ENCODE results near the gene RETREG3. TPM values are rescaled to one million over a fixed set of nuclear protein-coding genes. Genes with fewer than 3 reads are reported as not detected.
A peak's percentile ranks its signal among the peaks of the same experiment; 100 is the strongest.
"Not testable (repeated sequence)": the region's sequence is repeated elsewhere in the genome, so short reads cannot be mapped to it uniquely, and the experiment has no call there.

RETREG3 gene
- total RNA-seq, 6 experiments from 2014 or later: 42.5 to 61.1 (median 48.9) TPM

DNA sequence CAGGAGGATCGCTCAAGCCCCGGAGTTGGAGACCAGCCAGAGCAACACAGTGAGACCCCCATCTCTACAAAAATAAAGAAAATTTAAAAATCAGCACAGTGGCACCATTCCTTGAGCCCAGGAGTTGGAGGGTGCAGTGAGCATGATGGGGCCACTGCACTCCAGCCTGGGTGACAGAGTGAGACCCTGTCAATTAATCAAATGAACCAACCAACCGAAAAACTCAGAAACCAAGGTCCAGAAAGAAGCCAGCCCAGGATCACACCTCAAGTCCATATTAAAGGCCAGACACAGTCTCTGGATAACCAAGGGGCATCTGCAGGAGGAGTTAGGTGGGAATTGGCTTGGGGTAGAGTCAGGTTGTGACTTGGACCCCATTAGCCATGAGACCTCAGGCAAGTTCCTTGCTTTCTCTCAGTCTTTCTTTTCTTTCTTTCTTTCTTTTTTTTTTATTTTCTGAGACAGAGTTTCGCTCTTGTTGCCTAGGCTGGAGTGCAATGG lies 54.0 kb downstream of the RETREG3 start:
- H3K4me3 Mint-ChIP-seq: peak overlapping the region; percentile 91
- peaks cover 16% of the 10 kb centered on the region for H3K4me1 Mint-ChIP-seq (ENCODE audit: low read depth)
- TF ChIP-seq, protein P1, sequence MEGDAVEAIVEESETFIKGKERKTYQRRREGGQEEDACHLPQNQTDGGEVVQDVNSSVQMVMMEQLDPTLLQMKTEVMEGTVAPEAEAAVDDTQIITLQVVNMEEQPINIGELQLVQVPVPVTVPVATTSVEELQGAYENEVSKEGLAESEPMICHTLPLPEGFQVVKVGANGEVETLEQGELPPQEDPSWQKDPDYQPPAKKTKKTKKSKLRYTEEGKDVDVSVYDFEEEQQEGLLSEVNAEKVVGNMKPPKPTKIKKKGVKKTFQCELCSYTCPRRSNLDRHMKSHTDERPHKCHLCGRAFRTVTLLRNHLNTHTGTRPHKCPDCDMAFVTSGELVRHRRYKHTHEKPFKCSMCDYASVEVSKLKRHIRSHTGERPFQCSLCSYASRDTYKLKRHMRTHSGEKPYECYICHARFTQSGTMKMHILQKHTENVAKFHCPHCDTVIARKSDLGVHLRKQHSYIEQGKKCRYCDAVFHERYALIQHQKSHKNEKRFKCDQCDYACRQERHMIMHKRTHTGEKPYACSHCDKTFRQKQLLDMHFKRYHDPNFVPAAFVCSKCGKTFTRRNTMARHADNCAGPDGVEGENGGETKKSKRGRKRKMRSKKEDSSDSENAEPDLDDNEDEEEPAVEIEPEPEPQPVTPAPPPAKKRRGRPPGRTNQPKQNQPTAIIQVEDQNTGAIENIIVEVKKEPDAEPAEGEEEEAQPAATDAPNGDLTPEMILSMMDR (IDR thresholded peaks at IDR 0.05): no peak
- no peak for DNase-seq
- no peaks in the 10 kb centered on the region for H3K36me3 Mint-ChIP-seq (ENCODE audit: low read depth)
- H3K27ac Mint-ChIP-seq: peak overlapping the region; percentile 88
- H3K9me3 Mint-ChIP-seq: no peaks in the 10 kb centered on the region
- peaks cover 3% of the 10 kb centered on the region for H3K27me3 Mint-ChIP-seq (ENCODE audit: insufficient read depth)

DNA sequence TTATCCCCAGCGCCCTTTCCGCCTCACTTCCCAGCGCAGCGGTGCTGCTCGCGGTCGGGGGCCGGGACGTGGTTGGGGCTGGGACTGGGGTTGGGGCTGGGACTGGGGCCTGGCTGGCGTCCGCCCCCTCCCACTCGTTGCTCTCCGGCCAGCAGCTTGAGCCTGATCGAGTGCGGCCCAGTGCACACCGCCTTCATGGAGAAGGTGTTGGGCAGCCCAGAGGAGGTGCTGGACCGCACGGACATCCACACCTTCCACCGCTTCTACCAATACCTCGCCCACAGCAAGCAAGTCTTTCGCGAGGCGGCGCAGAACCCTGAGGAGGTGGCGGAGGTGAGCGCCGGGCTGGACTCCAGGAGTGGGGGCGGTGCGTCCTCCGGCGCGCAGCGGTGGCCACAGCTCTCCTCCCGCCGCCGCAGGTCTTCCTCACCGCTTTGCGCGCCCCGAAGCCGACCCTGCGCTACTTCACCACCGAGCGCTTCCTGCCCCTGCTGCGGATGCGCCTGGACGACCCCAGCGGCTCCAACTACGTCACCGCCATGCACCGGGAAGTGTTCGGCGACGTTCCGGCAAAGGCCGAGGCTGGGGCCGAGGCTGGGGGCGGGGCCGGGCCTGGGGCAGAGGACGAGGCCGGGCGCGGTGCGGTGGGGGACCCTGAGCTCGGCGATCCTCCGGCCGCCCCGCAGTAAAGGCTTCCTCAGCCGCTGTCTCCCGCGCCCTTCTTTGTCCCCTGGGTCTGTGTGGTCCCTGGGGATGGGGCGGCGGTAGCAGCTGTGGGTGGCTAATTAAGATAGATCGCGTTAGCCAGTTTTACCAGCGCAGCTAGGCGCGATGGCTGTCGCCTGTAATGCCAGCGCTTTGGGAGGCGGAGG lies 54.7 kb downstream of the RETREG3 start:
- DNase-seq: peak; percentile 53

DNA sequence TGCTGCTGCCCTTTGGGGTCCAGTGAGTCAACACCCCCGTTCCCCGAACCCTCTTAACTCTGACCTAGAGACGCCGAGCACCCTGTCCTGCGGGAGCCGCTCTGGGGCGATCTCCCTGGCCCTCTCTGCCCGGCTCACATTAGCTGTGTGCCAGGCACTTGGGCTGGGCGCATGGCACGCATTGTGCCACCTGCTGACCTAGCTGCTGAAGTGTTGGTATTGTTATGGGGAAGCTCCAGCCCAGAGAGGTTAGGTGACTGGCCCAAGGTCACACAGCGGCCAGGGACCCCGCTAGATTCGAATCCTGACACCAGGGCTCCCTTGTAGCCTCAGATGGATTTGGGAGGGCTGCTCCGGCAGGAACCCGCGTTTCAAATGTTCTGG lies 55.3 kb downstream of the RETREG3 start:
- no peaks in the 10 kb centered on the region for H3K36me3 Mint-ChIP-seq (ENCODE audit: low read depth)
- peaks cover 14% of the 10 kb centered on the region for H3K4me1 Mint-ChIP-seq (ENCODE audit: low read depth)
- TF ChIP-seq, protein P1 (IDR thresholded peaks at IDR 0.05): peak; percentile 19; the same call in 1 of the 2 replicates
- H3K9me3 Mint-ChIP-seq: no peaks in the 10 kb centered on the region
- H3K27ac Mint-ChIP-seq: peak overlapping the region; percentile 88
- H3K4me3 Mint-ChIP-seq: peak overlapping the region; percentile 91
- H3K27me3 Mint-ChIP-seq (ENCODE audit: insufficient read depth): peaks cover 3% of the 10 kb centered on the region
- DNase-seq: no peak

More for the DNA sequence above, 54.7 kb downstream of the RETREG3 start:
- Mint-ChIP-seq H3K4me3 (peak overlapping the region; percentile 91), H3K27me3 (ENCODE audit: insufficient read depth) (peaks cover 3% of the 10 kb centered on the region), H3K27ac (peak overlapping the region; percentile 88), H3K4me1 (ENCODE audit: low read depth) (peaks cover 10% of the 10 kb centered on the region), H3K9me3 (no peaks in the 10 kb centered on the region), H3K36me3 (ENCODE audit: low read depth) (no peaks in the 10 kb centered on the region)
- TF ChIP-seq, protein P1 (IDR thresholded peaks at IDR 0.05): no peak

DNA sequence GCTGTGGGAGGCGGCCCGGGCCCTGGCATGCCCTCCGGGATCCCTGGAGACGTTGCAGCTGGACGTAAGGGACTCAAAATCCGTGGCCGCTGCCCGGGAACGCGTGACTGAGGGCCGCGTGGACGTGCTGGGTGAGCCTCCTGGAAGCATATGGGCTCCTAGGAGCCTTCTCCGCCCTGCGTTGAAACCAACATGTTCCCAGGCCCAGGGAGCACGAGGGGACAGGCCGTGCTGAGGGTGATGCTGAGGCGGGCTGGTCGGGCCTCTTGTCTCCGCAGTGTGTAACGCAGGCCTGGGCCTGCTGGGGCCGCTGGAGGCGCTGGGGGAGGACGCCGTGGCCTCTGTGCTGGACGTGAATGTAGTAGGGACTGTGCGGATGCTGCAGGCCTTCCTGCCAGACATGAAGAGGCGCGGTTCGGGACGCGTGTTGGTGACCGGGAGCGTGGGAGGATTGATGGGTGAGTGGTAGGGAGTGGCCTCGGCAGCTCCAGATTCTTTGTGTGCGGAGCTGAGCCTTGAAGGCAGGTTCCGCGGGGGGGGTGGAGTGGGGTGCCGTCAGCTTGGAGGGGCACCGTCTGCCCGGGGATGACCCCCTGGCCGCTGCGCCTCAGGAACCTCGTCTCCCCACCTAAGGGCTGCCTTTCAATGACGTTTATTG lies 55.9 kb downstream of the RETREG3 start:
- Mint-ChIP-seq H3K4me1 (ENCODE audit: low read depth) (peaks cover 17% of the 10 kb centered on the region), H3K36me3 (ENCODE audit: low read depth) (no peaks in the 10 kb centered on the region), H3K27me3 (ENCODE audit: insufficient read depth) (peaks cover 3% of the 10 kb centered on the region), H3K27ac (no peak overlapping the region), H3K9me3 (no peaks in the 10 kb centered on the region), H3K4me3 (peak overlapping the region; percentile 91)
- TF ChIP-seq, protein P1 (IDR thresholded peaks at IDR 0.05): no peak
- no peak for DNase-seq

DNA sequence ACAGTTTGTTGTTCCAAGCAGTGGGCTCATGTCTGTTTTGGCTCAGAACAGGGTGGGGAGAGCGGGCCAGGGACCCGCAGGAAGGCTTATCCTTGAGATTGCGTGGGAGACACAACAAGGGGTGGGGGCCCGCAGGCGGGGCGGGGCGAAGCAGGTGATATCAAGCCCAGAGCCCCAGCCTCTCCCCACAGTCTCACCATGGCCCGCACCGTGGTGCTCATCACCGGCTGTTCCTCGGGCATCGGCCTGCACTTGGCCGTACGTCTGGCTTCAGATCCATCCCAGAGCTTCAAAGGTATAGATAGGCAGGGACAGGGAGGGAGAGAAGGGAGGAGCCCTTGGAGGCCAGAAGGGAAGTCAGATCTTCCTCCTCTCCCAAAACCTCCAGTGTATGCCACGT lies 56.4 kb downstream of the RETREG3 start, which contains the start of gene HSD17B1:
TSS of gene HSD17B1 (plus strand) at position 188 of the 400 bp plus-strand sequence. CDS start at position 199, 11 bp downstream.
- not testable (repeated sequence) for H3K36me3 Mint-ChIP-seq (ENCODE audit: low read depth); H3K9me3 Mint-ChIP-seq; H3K27me3 Mint-ChIP-seq (ENCODE audit: insufficient read depth); DNase-seq
- Mint-ChIP-seq H3K4me1 (ENCODE audit: low read depth) (peaks cover 17% of the 10 kb centered on the region), H3K27ac (peak within 1 kb of the TSS; percentile 11; the same call in 1 of the 2 replicates), H3K4me3 (peak within 1 kb of the TSS; percentile 91)

Data from HFFc6 (cell line).